ENCODE results near the gene UMODL1. TPM values are rescaled to one million over a fixed set of nuclear protein-coding genes. Genes with fewer than 3 reads are reported as not detected.

UMODL1 gene
- total RNA-seq, 1 donor from 2014 or later: 0.19 TPM

- peaks cover 17% of the 10 kb centered on the region for H3K4me1 Mint-ChIP-seq (ENCODE audit: low read depth)
- peaks cover 16% of the 10 kb centered on the region for H3K27me3 Mint-ChIP-seq
- H3K27ac Mint-ChIP-seq: no peak overlapping the region
- H3K4me3 Mint-ChIP-seq (ENCODE audit: low read depth): no peak overlapping the region
- no peaks in the 10 kb centered on the region for H3K9me3 Mint-ChIP-seq (ENCODE audit: low read depth)
- H3K36me3 Mint-ChIP-seq (ENCODE audit: insufficient read depth): no peaks in the 10 kb centered on the region
- no peak for DNase-seq (ENCODE audit: low spot score, unreplicated experiment)
- no peak for TF ChIP-seq CTCF (IDR thresholded peaks at IDR 0.05; ENCODE audit: unreplicated experiment)
These were observed 82.6 kb downstream of the UMODL1 start for GRCh38 chr21:42153746-42154145.

- no peaks in the 10 kb centered on the region for H3K36me3 Mint-ChIP-seq (ENCODE audit: insufficient read depth)
- no peak overlapping the region for H3K4me3 Mint-ChIP-seq (ENCODE audit: low read depth)
- peaks cover 21% of the 10 kb centered on the region for H3K27me3 Mint-ChIP-seq
- H3K4me1 Mint-ChIP-seq (ENCODE audit: low read depth): peaks cover 17% of the 10 kb centered on the region
- DNase-seq (ENCODE audit: low spot score, unreplicated experiment): no peak
- H3K9me3 Mint-ChIP-seq (ENCODE audit: low read depth): no peaks in the 10 kb centered on the region
- no peak for TF ChIP-seq CTCF (IDR thresholded peaks at IDR 0.05; ENCODE audit: unreplicated experiment)
- no peak overlapping the region for H3K27ac Mint-ChIP-seq
These were observed 83.3 kb downstream of the UMODL1 start for GRCh38 chr21:42154237-42155044.

GRCh38 chr21:42155045-42155855 is 84.1 kb downstream of the UMODL1 start:
- Mint-ChIP-seq H3K9me3 (ENCODE audit: low read depth) (no peaks in the 10 kb centered on the region), H3K27me3 (peaks cover 21% of the 10 kb centered on the region), H3K36me3 (ENCODE audit: insufficient read depth) (no peaks in the 10 kb centered on the region), H3K4me3 (ENCODE audit: low read depth) (no peak overlapping the region), H3K4me1 (ENCODE audit: low read depth) (peaks cover 17% of the 10 kb centered on the region), H3K27ac (no peak overlapping the region)
- no peak for TF ChIP-seq CTCF (IDR thresholded peaks at IDR 0.05; ENCODE audit: unreplicated experiment)
- no peak for DNase-seq (ENCODE audit: low spot score, unreplicated experiment)

- peaks cover 26% of the 10 kb centered on the region for H3K27me3 Mint-ChIP-seq
- H3K4me3 Mint-ChIP-seq (ENCODE audit: low read depth): no peak overlapping the region
- TF ChIP-seq CTCF (IDR thresholded peaks at IDR 0.05; ENCODE audit: unreplicated experiment): no peak
- H3K9me3 Mint-ChIP-seq (ENCODE audit: low read depth): no peaks in the 10 kb centered on the region
- no peak overlapping the region for H3K27ac Mint-ChIP-seq
- no peak for DNase-seq (ENCODE audit: low spot score, unreplicated experiment)
- no peaks in the 10 kb centered on the region for H3K36me3 Mint-ChIP-seq (ENCODE audit: insufficient read depth)
- H3K4me1 Mint-ChIP-seq (ENCODE audit: low read depth): peaks cover 14% of the 10 kb centered on the region
These were observed 85.8 kb downstream of the UMODL1 start for GRCh38 chr21:42156690-42157605.
